ENCODE results near the gene DGKD.

DGKD gene

DNA sequence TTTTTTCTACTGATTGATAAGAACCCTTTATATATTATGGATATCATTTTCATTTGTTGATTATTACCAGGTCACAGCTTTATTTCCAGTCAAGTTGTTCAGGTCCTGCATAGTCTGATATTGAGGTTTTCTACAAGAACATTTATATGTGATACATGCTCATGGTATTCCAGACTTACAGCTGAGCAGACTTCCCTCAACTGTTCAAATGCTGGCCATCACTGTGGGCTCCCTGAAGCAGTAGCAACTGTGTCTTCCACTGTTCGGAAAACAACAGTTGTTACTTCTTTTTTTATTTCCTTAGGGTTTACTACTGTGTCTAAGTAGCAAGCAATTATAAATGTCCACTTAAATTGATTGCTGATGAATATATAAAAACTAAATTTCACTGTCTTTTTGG lies 79.5 kb downstream of the DGKD start:
- TF ChIP-seq CTCF (conservative IDR thresholded peaks at IDR 0.05; ENCODE audit: low read depth, low read length), result no peak
- no peak overlapping the region for H3K4me3 ChIP-seq (ENCODE audit: low read length)
- no peak for DNase-seq (ENCODE audit: low read depth)

DNA sequence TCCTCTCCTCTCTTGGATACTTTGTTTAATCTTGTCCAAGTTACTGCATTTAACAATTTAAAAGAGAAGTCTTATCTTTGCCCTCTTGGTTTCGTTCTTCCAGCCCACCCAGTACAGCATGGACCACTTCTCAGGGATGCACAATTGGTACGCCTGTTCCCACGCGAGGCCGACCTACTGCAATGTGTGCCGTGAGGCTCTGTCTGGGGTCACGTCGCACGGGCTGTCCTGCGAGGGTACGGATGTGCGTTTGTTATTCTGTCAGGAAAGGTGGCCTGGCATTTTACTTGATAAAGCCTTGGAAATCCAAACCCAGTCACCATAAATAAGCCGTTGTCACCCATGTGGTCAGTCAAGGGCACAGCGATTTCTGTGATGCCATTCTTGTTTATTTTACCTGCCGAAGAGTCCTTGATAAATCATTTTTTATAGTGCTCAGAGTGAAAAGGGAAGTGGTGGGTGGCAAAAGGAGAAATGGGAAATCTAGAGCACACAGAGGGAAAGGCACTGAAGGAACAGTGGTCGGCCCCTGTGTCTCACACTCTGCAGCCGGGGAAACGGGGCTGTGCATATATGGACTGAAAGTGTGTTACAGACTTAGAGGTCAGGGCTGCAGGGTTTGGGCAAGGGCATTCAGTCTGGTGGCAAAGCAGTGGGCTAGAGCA lies 80.5 kb downstream of the DGKD start:
- no peak for DNase-seq (ENCODE audit: low read depth)
- TF ChIP-seq CTCF (conservative IDR thresholded peaks at IDR 0.05; ENCODE audit: low read depth, low read length), result no peak
- no peak overlapping the region for H3K4me3 ChIP-seq (ENCODE audit: low read length)

- TF ChIP-seq CTCF (conservative IDR thresholded peaks at IDR 0.05; ENCODE audit: low read depth, low read length), result no peak
- DNase-seq (ENCODE audit: low read depth), result no peak
- no peak overlapping the region for H3K4me3 ChIP-seq (ENCODE audit: low read length)
Observed at GRCh38 chr2:233435436-233436190, 81.3 kb downstream of the DGKD start.

- H3K4me3 ChIP-seq (ENCODE audit: low read length), result no peak overlapping the region
- TF ChIP-seq CTCF (conservative IDR thresholded peaks at IDR 0.05; ENCODE audit: low read depth, low read length), result no peak
- no peak for DNase-seq (ENCODE audit: low read depth)
Observed at GRCh38 chr2:233436191-233436581, 81.9 kb downstream of the DGKD start.

DNA sequence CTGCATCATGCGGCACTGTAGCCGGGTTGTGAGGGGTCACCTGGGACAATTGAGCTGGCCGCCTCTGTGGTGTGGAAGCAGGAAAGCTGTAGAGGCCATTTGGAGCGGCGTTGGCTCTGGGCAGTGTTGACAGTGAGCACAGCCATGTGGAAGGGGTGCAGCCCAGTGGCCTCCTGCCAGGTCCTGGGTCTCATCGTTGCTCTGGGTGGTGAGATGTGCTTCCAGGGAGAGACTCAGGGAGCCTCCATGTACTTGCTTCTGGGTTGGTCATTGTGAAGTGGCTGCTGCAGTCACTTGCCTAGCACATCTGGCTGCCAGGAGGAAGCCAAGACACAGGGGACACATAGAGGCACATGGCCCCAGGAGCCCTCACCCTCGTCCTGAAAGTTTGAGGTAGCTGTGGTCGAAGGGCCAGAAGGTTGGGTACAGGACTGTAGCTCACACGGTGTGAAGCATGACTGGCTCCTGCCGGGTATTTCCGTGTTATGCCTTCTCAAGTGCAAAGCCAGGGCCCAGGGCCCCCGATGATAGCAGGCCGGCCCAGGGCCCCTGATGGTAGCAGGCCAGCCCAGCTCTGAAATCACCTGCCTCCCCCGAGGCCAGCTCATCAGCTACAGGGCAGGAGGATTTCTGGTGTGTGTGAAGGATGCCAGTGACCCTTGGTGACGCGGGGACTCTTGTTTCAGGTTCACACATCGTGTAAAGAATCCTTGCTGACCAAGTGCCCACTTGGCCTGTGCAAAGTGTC lies 82.6 kb downstream of the DGKD start:
- no peak overlapping the region for H3K4me3 ChIP-seq (ENCODE audit: low read length)
- no peak for TF ChIP-seq CTCF (conservative IDR thresholded peaks at IDR 0.05; ENCODE audit: low read depth, low read length)
- DNase-seq (ENCODE audit: low read depth), result no peak

DNA sequence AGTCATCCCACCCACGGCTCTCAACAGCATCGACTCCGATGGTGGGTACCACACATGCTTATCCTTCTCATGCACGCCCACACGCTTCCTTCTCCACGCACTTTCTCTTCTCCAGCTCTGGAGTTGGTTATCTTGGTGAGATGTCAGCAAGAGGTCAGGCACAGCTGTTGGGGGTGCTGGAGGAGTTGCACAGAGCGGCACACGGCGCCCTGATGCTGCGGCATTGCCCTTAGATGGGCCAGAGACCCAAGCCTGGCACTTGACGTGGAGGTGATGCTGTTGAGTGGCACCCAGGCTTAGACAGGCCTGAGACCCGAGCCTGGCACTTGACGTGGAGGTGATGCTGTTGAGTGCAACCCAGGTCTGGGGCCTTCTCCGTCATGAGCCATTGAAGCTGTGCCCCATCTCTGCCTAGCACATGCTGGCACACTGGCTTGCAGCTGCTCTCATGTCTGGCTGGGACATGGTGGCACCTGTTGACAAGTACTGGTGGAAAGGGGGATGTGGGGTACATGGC lies 83.2 kb downstream of the DGKD start:
- no peak for TF ChIP-seq CTCF (conservative IDR thresholded peaks at IDR 0.05; ENCODE audit: low read depth, low read length)
- DNase-seq (ENCODE audit: low read depth), result no peak
- H3K4me3 ChIP-seq (ENCODE audit: low read length), result no peak overlapping the region
